T-helper 22 cell (primary cell): ENCODE data around the gene STK36.

ENCODE experiments used
- DNase-seq: peaks from one replicate; pipeline ENCODE4 v3.0.0-alpha.2; 2020; ENCODE audit warnings: low read depth

Gene STK36, protein sequence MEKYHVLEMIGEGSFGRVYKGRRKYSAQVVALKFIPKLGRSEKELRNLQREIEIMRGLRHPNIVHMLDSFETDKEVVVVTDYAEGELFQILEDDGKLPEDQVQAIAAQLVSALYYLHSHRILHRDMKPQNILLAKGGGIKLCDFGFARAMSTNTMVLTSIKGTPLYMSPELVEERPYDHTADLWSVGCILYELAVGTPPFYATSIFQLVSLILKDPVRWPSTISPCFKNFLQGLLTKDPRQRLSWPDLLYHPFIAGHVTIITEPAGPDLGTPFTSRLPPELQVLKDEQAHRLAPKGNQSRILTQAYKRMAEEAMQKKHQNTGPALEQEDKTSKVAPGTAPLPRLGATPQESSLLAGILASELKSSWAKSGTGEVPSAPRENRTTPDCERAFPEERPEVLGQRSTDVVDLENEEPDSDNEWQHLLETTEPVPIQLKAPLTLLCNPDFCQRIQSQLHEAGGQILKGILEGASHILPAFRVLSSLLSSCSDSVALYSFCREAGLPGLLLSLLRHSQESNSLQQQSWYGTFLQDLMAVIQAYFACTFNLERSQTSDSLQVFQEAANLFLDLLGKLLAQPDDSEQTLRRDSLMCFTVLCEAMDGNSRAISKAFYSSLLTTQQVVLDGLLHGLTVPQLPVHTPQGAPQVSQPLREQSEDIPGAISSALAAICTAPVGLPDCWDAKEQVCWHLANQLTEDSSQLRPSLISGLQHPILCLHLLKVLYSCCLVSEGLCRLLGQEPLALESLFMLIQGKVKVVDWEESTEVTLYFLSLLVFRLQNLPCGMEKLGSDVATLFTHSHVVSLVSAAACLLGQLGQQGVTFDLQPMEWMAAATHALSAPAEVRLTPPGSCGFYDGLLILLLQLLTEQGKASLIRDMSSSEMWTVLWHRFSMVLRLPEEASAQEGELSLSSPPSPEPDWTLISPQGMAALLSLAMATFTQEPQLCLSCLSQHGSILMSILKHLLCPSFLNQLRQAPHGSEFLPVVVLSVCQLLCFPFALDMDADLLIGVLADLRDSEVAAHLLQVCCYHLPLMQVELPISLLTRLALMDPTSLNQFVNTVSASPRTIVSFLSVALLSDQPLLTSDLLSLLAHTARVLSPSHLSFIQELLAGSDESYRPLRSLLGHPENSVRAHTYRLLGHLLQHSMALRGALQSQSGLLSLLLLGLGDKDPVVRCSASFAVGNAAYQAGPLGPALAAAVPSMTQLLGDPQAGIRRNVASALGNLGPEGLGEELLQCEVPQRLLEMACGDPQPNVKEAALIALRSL (N-terminal part only)

DNA sequence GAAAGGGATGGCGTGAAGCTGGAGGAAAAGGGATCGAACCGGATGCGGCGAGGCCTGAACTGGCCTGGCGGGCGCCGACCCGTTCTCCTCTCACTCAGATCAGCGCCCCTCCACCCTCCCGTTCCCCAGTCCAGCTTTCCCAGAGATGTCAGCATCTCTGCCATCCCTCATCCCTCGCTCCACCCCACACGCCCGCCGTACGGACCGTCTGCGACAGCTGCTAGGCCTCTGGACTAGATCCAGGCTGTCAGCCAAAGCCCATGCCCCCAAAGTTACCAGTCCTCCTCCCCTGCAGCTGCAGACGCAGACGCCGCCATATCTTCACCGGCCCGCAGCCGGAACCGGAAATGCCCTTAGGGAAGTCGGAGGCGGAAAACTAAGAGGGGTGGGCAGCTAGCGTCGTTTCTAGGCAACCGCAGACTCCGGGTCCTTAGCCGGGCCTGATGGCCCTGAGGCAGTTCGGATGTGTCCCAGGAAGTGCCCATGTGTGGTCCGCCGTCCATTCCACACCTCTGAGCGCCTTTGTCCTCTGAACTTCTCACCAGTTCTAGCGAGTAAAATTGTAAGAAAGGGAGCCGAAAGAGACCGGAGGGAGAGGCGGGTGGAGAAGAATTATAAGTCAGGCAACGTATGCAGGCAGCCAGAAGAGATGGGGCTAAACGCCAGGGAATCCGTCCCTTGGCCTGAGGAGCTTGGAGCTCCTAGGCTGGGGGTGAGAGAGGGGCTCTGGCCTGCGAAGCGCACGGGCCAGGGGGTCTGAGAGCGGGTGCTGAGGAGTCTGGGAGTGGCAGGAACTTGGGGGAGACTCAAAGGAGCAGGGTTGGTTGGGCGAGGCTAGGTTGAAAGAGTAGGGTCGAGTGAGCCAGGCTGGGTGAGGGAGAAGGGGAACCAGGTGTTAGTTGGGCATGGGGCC is at the start of gene STK36, which contains the start of gene RNF25:
Gene STK36, plus strand, starts transcription at position 433 of the 913 bp plus-strand sequence. CDS start 744 bp downstream, outside the sequence.
Gene RNF25, minus strand, starts transcription at position 349 of the 913 bp plus-strand sequence. Its CDS starts 32 bp downstream, at position 317.
- peak; percentile 70 for DNase-seq

DNA sequence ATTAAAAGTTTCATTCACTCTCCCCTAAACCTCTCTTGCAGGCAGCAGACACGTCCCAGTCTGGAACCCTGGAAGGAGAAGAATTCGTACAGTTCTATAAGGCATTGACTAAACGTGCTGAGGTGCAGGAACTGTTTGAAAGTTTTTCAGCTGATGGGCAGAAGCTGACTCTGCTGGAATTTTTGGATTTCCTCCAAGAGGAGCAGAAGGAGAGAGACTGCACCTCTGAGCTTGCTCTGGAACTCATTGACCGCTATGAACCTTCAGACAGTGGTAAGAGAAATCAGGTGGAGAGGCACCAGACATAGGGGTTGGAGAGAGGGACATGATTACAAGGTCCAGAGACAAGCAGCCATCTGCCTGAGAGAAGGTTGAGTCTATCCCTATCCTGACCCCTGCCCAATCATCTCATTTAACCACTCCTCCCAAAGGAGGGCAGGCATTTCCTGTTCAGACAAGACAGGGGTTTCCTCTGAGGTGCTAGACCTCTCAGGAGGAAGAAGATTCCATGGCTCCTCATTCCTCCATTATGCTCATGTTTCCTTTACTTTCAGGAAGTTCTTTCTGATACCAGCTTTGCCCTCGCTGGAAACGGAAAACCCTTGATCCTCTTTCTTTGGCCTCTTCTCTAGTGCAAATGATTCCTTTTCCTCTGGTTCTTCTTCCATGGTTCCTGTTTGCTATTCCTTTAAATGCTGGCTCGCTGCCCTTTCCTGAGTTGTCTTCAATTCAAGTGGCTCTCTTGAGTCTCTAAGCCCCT is 49.1 kb upstream of the STK36 start:
- no peak for DNase-seq

DNA sequence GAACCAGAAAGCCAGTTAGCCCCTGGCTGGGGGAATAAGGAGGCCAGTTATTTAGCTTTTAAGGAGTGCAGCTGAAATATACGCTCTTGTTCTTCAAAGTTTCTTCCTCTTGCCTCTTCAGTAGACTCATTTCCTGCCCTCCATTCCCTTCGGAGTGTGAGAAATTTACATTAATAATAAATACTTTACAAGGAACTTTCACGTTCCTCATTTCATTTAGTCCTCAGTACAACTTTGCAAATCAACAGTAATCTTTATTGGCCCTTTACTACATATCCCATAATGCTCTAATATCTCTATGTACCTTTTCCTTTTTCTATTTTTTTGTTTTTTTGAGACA is 48.5 kb upstream of the STK36 start:
- no peak for DNase-seq

DNA sequence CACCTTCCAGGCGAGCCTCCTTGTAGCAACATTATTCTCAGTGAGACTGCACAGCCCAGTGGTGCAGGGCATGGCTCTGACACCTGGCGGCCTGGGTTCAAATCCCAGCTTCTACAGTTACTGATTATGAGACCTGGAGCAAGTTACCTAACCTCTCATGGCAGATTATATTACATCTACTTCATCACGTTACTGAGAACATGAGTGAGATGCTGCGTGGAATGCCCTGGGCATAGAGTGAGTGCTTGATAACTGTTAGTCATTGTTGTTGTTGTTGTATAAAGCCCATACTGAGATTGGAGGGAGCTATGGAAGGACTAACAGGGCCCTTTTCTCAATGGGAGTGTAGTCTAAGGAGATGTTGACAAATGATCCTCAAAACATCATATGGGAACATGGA is 45.5 kb upstream of the STK36 start:
- DNase-seq, result no peak

DNA sequence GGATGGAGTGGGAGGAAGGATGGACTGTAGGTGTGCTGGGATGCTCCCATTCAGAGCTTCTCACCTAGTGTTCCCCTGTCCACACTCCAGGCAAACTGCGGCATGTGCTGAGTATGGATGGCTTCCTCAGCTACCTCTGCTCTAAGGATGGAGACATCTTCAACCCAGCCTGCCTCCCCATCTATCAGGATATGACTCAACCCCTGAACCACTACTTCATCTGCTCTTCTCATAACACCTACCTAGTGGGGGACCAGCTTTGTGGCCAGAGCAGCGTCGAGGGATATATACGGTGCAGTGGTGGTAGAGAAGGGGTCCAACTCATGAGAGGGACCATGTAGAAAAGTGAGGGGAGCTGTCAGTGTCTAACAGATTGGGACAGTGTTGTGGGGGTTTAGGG is 43.9 kb upstream of the STK36 start:
- DNase-seq, result no peak

DNA sequence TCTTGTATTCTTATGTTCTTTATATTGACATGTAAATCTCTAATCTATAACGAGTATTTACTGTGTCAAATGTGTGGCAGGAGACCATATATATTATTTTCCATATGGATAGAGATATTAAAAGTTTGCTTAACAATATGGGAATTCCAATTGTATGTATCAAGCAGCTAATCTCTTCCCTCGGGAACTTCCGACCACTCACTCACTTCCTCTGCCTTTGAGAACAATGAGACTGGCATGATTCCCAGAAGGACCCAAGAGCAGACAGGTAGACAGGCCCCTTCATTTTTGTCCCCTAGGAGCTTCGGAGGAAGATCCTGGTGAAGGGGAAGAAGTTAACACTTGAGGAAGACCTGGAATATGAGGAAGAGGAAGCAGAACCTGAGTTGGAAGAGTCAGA is 40.0 kb upstream of the STK36 start:
- DNase-seq, result no peak

DNA sequence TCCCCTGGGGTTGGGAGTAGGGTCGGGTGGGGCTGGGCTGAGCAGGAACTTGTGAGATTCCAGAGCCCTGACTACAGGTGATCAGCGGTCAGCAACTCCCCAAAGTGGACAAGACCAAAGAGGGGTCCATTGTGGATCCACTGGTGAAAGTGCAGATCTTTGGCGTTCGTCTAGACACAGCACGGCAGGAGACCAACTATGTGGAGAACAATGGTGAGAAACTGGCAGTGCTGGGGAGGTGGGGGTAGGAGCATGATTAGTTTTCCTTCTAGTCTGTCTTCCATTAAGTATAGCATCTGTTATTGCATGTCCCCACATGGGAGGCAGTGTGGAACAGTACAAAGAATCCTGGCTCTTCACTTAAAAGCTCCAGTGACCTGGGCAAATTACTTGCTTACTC is 36.2 kb upstream of the STK36 start:
- DNase-seq, result no peak

DNA sequence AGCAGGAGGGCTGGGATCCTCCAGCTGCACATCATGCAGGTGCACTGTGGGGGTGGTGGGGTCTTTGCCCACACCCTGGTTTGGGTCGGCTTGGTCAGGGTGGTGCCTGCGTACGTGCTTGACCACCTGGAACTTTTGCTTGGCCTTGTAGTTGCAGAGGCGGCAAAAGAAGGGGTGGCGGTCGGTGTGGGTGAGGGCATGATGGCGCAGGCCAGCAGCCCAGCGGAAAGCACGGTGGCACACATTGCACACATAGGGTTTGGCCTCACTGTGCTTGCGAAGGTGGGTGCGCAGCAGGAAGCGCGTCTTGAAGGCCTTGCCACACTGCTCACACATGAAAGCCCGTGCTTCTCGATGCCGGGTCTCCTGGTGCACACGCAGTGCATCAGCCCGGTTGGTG is 33.5 kb upstream of the STK36 start:
- DNase-seq, result no peak

DNA sequence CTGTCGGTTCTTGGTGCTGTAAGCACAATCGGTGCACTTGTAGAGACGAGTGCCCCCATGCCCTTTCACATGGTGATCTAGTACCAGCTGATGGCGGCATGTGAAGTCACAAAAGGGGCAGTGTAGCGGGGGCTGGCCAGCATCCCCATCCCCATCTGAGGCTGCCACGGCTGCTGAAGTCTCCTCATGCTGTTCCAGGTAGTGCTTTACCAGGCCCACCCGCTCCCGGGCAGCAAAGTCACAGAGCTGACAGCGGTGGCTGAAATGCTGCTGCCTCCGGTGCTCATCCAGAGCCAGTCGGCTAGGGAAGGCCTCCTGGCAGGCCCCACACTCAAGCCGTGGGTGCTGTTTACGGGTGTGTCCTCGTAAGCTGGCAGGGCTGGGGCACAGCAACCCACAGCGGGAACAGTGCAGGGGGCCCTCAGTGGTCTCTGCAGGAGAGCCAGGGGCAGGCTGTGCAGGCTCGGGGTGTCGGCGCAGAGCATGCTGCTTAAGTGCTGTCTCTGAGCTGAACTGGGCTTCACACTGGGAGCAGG is 29.7 kb upstream of the STK36 start:
- no peak for DNase-seq

DNA sequence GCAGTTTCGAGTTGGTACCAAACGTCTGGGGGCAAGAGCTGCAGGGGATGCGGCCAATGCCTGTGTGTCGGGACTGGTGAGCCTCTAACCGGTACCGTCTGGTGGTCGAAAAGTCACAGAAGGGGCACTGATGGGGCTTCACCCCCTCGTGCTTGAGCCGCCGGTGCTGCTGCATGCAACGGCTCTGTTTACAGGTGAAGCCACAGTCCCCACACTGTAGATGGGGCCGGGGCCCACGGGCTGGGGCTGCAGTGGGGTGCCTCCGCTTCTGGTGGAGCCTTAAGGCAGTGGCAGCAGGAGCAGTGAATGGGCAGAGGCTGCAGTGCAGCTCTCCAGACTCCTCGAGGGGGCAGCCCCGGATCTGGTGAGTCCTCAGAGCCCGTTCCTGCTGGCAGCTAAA is 29.1 kb upstream of the STK36 start:
- no peak for DNase-seq

DNA sequence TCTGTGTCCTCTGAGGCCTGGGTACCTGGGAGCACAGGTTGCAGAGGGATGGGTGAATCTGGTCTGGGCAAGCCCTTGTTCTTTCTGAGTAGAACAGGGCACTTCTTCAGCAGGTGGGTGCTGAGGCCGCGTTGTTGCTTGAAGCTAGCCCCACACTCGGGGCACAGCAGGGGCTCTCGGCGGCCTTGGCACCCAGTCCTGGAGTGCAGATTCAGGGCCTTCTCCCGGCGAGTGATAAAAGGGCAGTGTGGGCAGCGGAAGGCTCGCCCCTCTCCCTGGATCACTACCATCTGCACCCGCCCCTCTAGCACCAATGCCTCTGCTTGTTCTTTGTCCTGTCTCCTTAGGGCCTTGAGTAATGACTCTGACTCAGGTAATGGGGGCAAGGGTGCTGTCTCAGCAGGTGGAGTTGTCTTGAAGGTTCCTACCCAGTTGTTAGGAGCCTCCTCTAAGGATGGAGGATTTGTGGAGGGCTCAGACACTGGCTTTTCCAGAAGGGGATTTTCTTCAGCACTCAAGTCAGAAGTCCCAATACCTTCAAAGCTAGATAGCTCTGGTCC is 28.1 kb upstream of the STK36 start:
- DNase-seq, result no peak

DNA sequence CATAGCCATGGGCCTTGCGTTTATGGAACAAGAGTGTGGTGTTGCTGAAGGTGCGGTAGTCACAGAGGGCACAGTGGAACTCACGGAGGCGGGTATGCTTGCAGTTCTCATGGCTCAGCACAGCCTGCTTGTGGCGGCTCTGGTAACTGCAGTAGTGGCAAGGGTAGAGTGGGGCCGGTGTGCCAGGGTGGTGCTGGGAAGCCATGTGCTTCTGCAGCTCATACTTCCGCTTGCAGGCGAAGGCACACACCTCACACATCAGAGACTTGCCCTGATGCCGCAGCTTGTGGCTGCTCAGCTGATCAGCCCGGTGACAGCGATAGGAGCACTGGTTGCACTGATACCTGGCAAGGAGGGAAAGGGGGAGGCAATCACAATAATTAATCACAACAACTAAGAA is 27.2 kb upstream of the STK36 start:
- DNase-seq, result no peak

DNA sequence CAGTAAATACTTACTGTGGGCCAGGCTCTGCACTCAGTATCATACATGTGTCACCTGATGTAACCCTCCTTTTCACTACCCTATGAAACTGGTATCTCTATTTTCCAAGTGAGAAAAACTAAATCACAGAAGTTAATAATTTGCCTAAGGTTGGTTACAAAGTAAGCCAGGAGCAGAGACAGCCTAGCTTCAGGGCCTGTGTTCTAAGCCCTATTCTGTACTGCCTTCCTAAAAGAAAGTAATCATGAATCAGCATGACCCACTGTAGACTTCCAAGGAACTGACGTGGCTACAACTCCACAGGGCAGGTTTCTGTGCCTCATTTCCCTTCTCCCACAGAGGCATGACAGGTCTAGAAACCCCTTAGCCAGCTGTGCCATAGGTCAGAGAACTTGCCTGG is 26.8 kb upstream of the STK36 start:
- DNase-seq, result no peak

DNA sequence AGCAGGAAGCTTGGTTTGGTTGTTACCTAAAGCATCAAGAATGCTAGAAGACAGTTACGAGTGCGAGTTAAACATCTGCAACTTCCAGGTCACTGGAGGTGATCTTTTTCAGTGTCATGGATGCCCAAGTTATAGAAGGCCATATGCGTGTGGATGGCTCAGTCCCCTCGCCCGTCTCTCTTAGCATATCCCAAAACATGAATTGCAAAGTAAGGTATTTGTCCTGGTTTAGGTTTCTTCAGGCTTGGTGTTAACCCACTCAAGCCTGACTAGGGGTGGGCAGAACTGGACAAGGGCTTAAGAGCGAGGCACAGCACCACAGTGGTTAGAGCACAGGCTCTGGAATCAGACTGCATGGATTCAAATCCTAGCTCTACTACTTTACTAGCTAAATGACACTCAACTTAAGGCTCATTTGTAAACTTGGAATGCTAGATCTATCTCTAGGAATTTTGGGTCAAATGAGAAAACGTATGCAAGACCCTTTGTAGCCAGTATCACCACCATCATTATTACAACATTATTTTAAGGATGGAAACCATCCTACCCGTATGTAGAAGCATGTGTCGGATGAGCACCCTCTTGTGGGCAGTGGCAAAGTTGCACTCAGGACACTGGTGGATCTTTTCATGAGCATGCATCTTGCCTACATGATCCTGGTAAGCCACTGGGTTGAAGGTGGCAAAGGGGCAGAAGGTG is 23.6 kb upstream of the STK36 start:
- no peak for DNase-seq

DNA sequence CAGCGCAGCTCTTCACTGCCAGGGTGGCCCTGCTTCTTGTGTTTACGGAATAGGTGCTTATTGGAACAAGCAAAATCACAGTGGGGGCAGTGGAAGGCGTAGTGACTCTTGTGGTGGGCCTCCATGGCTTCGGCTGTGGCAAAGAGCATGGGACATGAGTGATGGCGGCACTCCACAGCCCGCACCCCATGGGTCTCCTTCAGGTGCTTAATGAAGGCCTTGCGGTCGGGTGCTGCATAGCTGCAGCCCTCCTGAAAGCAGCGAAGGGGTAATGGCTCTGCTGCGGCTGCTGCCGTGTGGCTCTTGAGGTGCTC is 23.1 kb upstream of the STK36 start:
- no peak for DNase-seq

DNA sequence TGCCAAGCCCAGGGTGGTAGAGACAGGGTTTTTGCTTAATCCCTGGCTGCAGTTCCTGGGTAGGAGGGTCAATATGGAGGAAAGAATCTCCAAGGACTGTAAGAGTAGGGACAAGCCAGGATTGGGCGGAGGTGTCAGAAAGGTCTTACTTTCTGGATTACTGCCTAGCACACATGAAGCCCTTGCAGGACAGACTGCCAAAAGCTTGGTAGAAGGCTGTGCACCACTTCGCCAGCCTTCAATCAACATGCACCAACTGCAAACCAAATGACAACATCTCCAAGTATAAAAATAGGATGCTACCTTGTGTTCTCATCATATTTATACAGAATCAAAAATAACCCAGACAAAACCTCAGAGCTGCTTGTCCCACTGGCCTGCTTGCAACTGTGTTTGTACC is 16.1 kb upstream of the STK36 start:
- DNase-seq, result no peak

DNA sequence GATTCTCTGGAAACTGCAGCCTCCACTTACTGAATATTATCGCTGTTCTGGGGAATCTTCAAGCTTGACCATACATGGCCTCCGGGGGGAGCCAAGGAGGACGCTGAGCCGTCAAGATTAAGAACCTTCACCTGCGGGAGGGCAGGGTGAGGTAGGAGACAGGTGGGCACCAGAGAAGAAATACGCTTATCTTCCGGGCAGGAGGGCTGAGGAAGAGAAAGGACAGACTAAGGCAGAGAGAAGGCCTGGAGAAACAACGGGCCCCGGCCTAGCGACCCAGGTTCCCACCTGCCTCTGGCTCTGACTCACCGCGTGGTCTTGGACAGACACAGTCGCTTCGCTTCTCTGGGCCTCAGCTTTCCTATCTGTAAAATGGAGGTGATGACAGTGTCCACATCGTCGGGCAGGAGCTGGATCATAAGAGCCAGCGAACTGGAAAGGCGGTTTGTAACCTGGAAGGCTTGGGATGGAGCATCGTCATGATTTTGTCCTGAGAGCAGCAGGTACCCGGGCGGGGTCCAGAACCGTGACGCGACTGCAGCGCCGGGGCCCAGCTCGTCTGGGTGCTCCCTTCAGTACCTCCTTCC is 13.1 kb upstream of the STK36 start:
- DNase-seq, result no peak

DNA sequence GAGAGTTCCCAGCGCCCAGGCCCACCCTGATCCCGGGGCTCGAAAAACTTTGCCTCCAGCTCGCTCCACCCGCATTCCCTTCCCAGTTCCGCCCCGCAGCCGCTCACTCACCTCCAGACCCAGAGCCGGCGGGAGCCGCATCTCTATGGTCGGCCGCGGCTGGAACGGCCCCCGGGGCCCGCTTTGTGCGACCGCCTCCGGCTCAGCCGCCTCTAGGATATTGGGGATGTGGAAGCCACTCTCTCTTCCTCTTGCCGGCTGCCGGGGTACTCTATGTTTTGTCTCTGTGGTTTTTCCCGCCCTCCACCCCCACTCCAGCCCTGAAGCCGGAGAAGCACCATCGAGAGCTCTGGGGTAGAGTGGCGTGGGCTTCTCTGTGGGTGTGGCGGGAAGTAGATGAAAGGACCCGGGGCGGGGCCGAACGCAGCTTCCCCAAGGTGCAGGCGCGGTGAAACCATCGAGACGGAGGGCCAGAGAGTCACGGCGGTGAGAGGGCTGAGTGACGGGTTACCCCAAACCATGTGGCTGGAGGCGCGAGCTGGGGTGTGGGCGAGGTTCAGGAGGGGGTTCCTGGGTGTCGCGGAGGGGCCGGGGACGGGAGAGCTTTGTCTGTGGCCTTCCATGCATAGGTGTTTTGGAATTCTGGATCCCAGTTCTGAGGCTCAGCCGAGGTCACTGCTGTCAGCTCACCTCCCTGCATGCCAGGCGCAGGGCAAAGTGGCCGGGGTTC is 12.5 kb upstream of the STK36 start, which contains the start of the genes BCS1L and ZNF142:
Gene BCS1L, plus strand, starts transcription at position 426 of the 730 bp plus-strand sequence. CDS start 1,305 bp downstream, outside the sequence.
Gene ZNF142, minus strand, starts transcription at position 366 of the 730 bp plus-strand sequence. CDS start 3,194 bp downstream, outside the sequence.
- peak; percentile 85 for DNase-seq
